HG03442 (cell line): Measurements from ENCODE around the gene PRTG.
"Not testable (repeated sequence)": the region's sequence is repeated elsewhere in the genome, so short reads cannot be mapped to it uniquely, and the experiment has no call there.

Experiments used
- ATAC-seq: cut with Tn5 transposase; IDR thresholded peaks from one replicate; pipeline ENCODE4 v1.9.1; 2021; ENCODE audit warnings: mild to moderate bottlenecking, moderate library complexity; ENCODE audit not compliant: unreplicated experiment

PRTG gene

DNA sequence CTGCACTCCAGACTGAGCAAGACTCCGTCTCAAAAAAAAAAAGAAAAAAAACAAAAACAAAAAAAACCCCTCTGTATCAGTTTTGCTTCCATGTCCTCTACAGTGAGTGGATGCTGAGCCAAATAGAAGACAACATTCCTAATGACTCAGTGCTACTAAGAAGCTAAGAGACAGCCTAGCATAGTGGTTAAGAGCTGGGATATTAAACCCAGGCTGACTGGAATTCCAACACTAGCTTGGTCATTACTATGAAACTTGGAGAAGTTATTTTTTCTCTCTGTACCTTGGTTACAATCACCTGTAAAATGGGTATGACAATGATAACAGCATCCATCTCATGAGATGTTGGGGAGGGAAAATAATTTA lies 93.9 kb downstream of the PRTG start:
- no peak for ATAC-seq

- ATAC-seq = no peak
Observed at GRCh38 chr15:55638764-55639163, 104.2 kb downstream of the PRTG start.

GRCh38 chr15:55637086-55637485 lies 105.9 kb downstream of the PRTG start:
- ATAC-seq = no peak

DNA sequence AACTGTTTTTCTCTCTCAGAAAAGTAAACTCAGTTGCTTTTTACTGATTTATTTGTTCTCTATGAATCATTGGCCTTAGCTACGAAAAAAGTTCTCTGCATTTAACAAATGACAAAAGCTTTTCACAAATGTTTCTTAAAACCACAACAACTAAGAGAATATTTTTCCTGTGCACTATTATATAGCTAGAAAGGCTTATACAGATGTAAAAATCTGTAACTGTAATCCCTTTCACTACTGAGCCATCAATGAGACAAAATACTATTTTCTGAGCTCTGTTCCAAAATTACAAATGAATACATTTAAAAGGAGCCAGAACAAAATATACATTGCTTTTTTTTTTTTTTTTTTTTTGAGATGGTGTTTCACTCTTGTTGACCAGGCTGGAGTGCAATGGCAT lies 109.2 kb downstream of the PRTG start:
- ATAC-seq = no peak

DNA sequence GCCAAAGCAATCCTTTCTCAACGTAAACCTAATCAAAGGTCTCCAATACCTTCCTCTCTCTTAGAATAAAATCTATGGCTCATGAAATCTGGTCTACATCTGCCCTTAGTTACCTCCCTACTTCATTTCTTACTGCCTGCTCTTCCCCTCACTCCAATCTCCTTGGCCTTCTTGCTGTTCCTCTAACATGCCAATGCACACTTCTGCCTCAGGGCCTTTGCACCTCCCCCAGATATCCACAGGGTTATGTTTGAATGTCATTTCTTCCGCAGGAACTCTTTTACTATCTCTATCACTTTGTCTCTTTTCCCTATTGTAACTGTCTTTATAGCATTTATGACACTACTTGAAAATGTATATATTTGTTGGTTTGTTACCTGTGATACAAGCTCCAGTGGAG lies 110.5 kb downstream of the PRTG start:
- no peak for ATAC-seq

- no peak for ATAC-seq
Observed at GRCh38 chr15:55630858-55631257, 112.1 kb downstream of the PRTG start.

DNA sequence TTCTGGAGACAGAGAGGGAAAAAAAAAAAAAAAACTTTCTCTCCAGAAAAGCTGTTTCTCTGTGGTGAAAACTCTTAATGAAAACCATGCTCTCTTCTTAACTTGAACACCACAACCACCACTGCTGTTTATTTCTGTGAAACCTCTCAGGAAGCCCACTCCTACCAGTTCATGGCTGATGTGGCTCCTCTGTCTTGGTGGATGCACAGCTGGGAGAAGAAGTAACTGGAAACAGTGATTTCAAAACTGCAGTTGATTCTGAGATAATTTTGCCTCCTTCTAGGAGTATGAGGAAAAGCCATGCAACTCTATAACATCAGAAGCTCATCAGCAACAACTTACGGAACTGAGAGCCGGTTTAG lies 114.6 kb downstream of the PRTG start:
- ATAC-seq = no peak

DNA sequence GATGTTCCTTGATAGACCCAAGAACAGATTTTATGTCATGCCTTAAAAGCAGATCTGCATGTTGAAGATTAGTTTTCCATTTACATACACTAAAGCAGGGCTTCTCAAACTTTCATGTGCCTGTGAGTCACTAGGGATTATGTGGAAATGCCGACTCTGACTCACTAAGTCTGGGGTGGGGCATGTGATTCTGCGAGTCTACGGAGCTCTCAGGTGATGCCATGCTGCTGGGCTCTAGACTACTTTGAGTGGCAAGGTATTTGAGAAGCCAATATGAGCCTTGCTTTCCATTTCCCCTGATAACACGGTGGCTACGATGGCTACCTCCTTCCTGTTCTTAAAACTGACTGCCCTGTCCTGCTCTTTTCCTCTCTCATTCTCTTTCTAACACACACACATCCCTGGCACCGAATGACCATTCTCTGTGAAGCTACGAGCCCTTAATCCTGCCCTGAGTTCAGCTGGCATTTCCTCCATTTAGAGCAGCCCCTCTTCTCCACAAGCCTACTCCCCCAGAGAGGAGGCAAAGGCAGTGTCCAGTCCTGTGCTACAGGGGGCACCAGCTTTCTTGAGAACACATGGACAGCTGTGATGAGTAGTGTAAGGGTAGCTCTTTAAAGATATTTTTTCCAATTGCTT lies 115.1 kb downstream of the PRTG start:
- ATAC-seq = no peak

DNA sequence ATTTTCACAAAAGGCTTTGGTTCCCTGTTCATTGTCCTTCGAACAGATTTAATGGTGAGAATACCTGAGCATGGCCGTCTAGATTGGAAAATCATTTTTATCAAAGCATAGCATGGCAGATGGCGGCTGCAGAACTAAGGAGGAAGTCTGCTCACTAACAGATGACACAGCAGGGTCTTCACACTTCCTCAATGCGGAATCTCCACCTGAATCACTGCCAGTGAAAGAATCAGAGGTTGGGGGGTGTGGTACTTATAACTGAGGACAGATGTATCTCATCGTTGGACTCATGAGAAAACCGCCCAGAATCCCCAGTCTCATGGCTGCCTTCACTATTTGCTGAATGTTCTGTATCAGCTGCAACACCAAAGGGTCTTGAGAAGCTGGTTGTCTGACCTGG lies 123.2 kb downstream of the PRTG start:
- no peak for ATAC-seq

GRCh38 chr15:55618387-55618786 lies 124.6 kb downstream of the PRTG start:
- no peak for ATAC-seq

DNA sequence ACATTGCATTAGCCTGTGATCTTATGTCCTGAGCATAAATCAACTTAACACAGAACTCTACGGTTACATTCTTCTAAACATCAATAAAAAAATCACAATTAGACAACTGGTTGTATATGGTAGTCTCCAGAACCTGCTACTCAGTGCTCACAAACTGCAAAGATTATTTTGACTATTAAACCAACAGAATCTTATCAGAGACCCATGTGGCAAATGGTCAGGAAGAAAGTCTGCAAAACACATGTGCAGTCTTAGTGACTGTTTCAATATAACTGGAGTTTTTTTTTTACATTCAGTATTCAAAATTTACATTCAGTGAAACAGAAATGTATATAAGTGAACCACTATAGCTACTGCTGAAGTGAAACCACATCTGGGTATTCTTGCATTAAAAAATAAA lies 127.5 kb downstream of the PRTG start:
- no peak for ATAC-seq

DNA sequence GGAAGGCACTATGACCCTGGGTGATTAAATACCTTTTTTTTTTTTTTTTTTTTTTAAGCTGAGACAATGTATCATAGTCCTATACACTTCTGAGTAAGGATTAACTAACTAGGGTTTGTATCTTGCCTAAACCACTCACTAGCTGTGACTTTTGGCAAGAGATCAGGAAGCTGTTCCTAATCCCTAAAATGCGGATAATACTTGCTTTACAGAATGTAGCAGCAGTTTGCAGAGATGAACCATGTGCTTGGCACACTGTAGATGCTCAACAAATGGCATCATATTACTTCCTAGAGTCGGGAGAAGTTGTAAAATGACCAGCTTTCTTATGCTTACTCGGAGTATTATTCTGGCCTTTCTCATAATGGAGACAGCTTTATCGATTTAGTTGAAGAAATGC lies 129.2 kb downstream of the PRTG start:
- ATAC-seq = no peak

DNA sequence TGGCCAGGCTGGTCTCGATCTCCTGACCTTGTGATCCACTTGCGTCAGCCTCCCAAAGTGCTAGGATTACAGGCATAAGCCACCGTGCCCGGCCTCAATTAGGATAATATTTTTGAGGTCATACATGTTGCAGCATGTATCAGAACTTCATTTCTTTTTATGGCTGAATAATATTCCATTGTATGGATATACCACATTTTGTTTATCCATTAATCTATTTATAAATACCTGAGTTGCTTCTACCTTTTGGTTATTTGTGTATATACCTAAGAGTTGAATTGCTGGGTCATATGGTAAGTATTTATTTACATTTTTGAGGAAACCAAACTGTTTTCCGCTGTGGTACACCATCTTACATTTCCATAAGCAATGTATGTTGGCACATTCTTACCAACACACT lies 136.7 kb downstream of the PRTG start:
- no peak for ATAC-seq

DNA sequence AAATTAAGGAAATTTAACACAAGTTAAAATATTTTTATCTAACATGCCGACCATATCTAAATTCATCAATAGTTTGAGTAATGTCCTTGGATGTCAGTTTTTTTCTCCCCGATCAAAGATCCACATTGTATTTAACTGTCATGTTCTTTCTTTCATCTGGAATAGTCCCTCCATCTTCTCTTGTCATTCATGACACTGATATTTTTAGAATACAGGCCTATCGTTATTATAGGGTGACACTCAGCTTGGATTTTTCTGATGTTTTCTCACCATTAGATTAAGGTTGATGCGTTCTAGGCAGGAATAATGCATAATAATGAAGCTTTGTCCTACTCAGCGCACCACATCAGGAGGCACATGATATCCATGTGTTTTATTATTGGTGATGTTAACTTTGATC lies 141.6 kb downstream of the PRTG start:
- ATAC-seq = no peak

GRCh38 chr15:55599439-55599838 lies 143.5 kb downstream of the PRTG start:
- no peak for ATAC-seq

DNA sequence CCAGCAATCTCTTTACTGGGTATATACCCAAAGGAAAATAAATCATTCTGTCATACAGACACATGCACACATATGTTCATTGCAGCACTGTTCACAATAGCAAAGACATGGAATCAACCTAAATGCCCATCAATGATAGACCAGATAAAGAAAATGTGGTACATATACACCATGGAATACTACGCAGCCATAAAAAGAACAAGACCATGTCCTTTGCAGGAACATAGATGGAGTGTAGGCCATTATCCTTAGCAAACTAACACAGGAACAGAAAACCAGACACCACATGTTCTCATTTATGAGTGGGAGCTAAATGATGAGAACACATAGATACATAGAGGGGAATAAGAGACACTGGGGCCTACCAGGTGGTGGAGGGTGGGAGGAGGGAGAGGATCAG lies 149.9 kb downstream of the PRTG start:
- not testable (repeated sequence) for ATAC-seq

GRCh38 chr15:55590788-55591187 lies 152.2 kb downstream of the PRTG start:
- no peak for ATAC-seq

GRCh38 chr15:55589287-55589686 lies 153.7 kb downstream of the PRTG start:
- no peak for ATAC-seq

DNA sequence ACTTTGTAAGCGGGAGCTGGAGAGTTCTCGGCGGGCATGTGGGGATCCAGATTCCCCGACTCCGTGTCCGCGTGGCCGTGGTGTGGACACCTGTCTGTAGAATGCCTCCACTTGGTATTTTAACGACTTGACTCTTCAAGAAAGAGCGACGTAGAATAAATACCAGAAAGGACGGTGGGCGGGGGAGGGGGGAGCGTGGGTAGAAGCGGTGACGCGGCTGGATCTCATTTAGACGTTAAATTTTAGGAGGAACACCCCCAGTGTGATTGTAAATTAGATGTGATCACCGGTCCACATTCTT lies 154.2 kb downstream of the PRTG start:
- ATAC-seq = no peak

- ATAC-seq = peak; percentile 68
Observed at GRCh38 chr15:55588070-55588814, 154.7 kb downstream of the PRTG start, which contains the start of gene PYGO1. TSS of gene PYGO1 (minus strand) at chr15:55588345. CDS start at chr15:55587883, 462 bp downstream.

- peak; percentile 37 for ATAC-seq
Observed at GRCh38 chr15:55587321-55588069, 155.5 kb downstream of the PRTG start.

- no peak for ATAC-seq
Observed at GRCh38 chr15:55586808-55587207, 156.1 kb downstream of the PRTG start.
